A549 (cell line): ENCODE measurements around the gene SEC11A. TPM values are rescaled to one million over a fixed set of nuclear protein-coding genes. Genes with fewer than 3 reads are reported as not detected.

Experiments
- ATAC-seq, 2 experiments: fragments of 200-7000 bp in 1 of 2; fragments of >200 bp in 1 of 2; cut with Nextera tagmentation in 1 of 2; cut with Tn5 transposase in 1 of 2; 3 replicates each; pipeline versions ENCODE4 v1.8.0 to v1.9.1; 2018 to 2020; ENCODE audit warnings: mild to moderate bottlenecking in 1 of 2, moderate library complexity in 1 of 2
- CTCF ChIA-PET: fragments of 300-600 bp; sonication (Branson Sonifier 250); formaldehyde crosslinking; extraction: SDS; loops from one replicate; lab custom pipeline; 2021; ENCODE audit warnings: antibody characterized with exemption, inconsistent platforms; lab: Yijun Ruan, JAX
- POLR2A ChIA-PET: fragments of 350-600 bp; formaldehyde crosslinking; extraction: SDS; loops from one replicate; lab custom pipeline; 2021; ENCODE audit warnings: antibody characterized with exemption, inconsistent platforms; lab: Yijun Ruan, JAX
- DNase-seq, 2 experiments: peaks; one replicate each; pipeline versions ENCODE4 v3.0.0 to v3.0.0-alpha.2; 2011 to 2016; ENCODE audit warnings: low read depth in 1 of 2, low spot score in 1 of 2
- FAIRE-seq: peaks from 2 replicates; lab custom pipeline; 2011; peaks lifted over from hg19 to GRCh38; lab: Jason Lieb, UNC
- H3K27ac ChIP-seq, 2 experiments: fragments of >200 bp; sonication (Bioruptor Twin); formaldehyde crosslinking; 3 replicates each; pipeline ENCODE4 v1.5.1; 2016 to 2017
- H3K4me1 ChIP-seq: fragments of >200 bp; sonication (Bioruptor Twin); formaldehyde crosslinking; 3 replicates; pipeline ENCODE4 v1.6.1; 2016
- H3K4me2 ChIP-seq: fragments of >200 bp; sonication (Bioruptor Twin); formaldehyde crosslinking; 3 replicates; pipeline ENCODE4 v1.6.1; 2016
- H3K4me3 ChIP-seq: fragments of >200 bp; sonication (Bioruptor Twin); formaldehyde crosslinking; 3 replicates; pipeline ENCODE4 v1.5.1; 2016
- H3K9me3 ChIP-seq: fragments of >200 bp; sonication (Bioruptor Twin); formaldehyde crosslinking; 3 replicates; pipeline ENCODE4 v1.6.1; 2016
- BCL3 ChIP-seq: fragments of >200 bp; sonication (Bioruptor Twin); formaldehyde crosslinking; IDR thresholded peaks from 3 replicates; pipeline ENCODE4 v1.6.1; 2016
- CBX2 ChIP-seq: fragments of 200-600 bp; sonication (generic); IDR thresholded peaks from 2 replicates; pipeline ENCODE4 v1.6.1; 2016; ENCODE audit warnings: low read depth, mild to moderate bottlenecking, borderline replicate concordance
- CBX8 ChIP-seq: fragments of 200-600 bp; sonication (generic); IDR thresholded peaks from 2 replicates; pipeline ENCODE4 v1.6.1; 2016
- CHD2 ChIP-seq: fragments of 150-350 bp; IDR thresholded peaks from 2 replicates; pipeline ENCODE4 v1.6.1; 2014; ENCODE audit warnings: low read length; ENCODE audit not compliant: partially characterized antibody
- CTCF ChIP-seq: fragments of >200 bp; sonication (Bioruptor Twin); formaldehyde crosslinking; IDR thresholded peaks from 3 replicates; pipeline ENCODE4 v1.5.1; 2016
- E2F6 ChIP-seq: IDR thresholded peaks from 2 replicates; pipeline ENCODE4 v1.6.1; 2012; ENCODE audit warnings: low read depth, borderline replicate concordance
- EHF ChIP-seq: fragments of 250-450 bp; sonication (Bioruptor Pico); IDR thresholded peaks from 2 replicates; pipeline ENCODE4 v1.5.0; 2020; ENCODE audit warnings: mild to moderate bottlenecking
- EHMT2 ChIP-seq: fragments of 200-600 bp; sonication (generic); IDR thresholded peaks from 2 replicates; pipeline ENCODE4 v1.6.1; 2016; ENCODE audit warnings: antibody characterized with exemption, low read depth, mild to moderate bottlenecking, moderate library complexity
- ELK1 ChIP-seq: fragments of 150-350 bp; IDR thresholded peaks from 2 replicates; pipeline ENCODE4 v1.6.1; 2014; ENCODE audit warnings: low read depth, mild to moderate bottlenecking, low read length
- EP300 ChIP-seq, 2 experiments: fragments of >200 bp; sonication (Bioruptor Twin); formaldehyde crosslinking; IDR thresholded peaks; 2 replicates in 1 of 2; 3 replicates in 1 of 2; pipeline ENCODE4 v1.6.1; 2016 to 2017
- FOSB ChIP-seq: fragments of 250-450 bp; sonication (Bioruptor Pico); IDR thresholded peaks from 2 replicates; pipeline ENCODE4 v1.5.0; 2020; ENCODE audit warnings: mild to moderate bottlenecking, moderate library complexity
- FOXS1 ChIP-seq: fragments of 250-450 bp; sonication (Bioruptor Pico); IDR thresholded peaks from 2 replicates; pipeline ENCODE4 v1.5.0; 2020; ENCODE audit warnings: mild to moderate bottlenecking, moderate library complexity
- GATA3 ChIP-seq: IDR thresholded peaks from 2 replicates; pipeline ENCODE4 v1.6.1; 2012; ENCODE audit warnings: borderline replicate concordance
- HEYL ChIP-seq: fragments of 250-450 bp; sonication (Bioruptor Pico); IDR thresholded peaks from 2 replicates; pipeline ENCODE4 v1.8.0; 2021; ENCODE audit warnings: mild to moderate bottlenecking, moderate library complexity
- HMGXB4 ChIP-seq: fragments of 250-450 bp; sonication (Bioruptor Pico); IDR thresholded peaks from 2 replicates; pipeline ENCODE4 v1.5.0; 2021; ENCODE audit warnings: mild to moderate bottlenecking, moderate library complexity, borderline replicate concordance
- HOXB5 ChIP-seq: fragments of 250-450 bp; sonication (Bioruptor Pico); IDR thresholded peaks from 2 replicates; pipeline ENCODE4 v1.5.0; 2020; ENCODE audit warnings: mild to moderate bottlenecking, moderate library complexity
- KDM5A ChIP-seq: fragments of 200-600 bp; sonication (generic); IDR thresholded peaks from 2 replicates; pipeline ENCODE4 v1.6.1; 2016; ENCODE audit warnings: antibody characterized with exemption, mild to moderate bottlenecking
- MAX ChIP-seq: IDR thresholded peaks from 2 replicates; pipeline ENCODE4 v1.6.1; 2012
- MYC ChIP-seq: IDR thresholded peaks from 2 replicates; pipeline ENCODE4 v1.6.1; 2012; ENCODE audit warnings: mild to moderate bottlenecking, inconsistent platforms, low read length, improper control_type of control experiment, borderline replicate concordance
- PHF8 ChIP-seq: fragments of 200-600 bp; sonication (generic); IDR thresholded peaks from 2 replicates; pipeline ENCODE4 v1.6.1; 2016; ENCODE audit warnings: low read depth, mild to moderate bottlenecking, antibody characterized with exemption, moderate library complexity, borderline replicate concordance
- POLR2A ChIP-seq: IDR thresholded peaks from 2 replicates; pipeline ENCODE4 v1.6.1; 2012; ENCODE audit warnings: mild to moderate bottlenecking, low read length
- RCOR1 ChIP-seq: fragments of 150-350 bp; IDR thresholded peaks from 2 replicates; pipeline ENCODE4 v1.6.1; 2014; ENCODE audit warnings: antibody characterized with exemption, low read length, low read depth
- RFX5 ChIP-seq: fragments of 450-650 bp; IDR thresholded peaks from 2 replicates; pipeline ENCODE4 v1.7.1; 2014; ENCODE audit warnings: antibody characterized with exemption, mild to moderate bottlenecking, moderate library complexity
- RNF2 ChIP-seq: fragments of 200-600 bp; sonication (generic); IDR thresholded peaks from 2 replicates; pipeline ENCODE4 v1.6.1; 2016; ENCODE audit warnings: low read depth, mild to moderate bottlenecking, antibody characterized with exemption, moderate library complexity, borderline replicate concordance
- SMC3 ChIP-seq: fragments of >200 bp; sonication (Bioruptor Twin); formaldehyde crosslinking; IDR thresholded peaks from 3 replicates; pipeline ENCODE4 v1.6.1; 2018; ENCODE audit warnings: inconsistent platforms
- TP53 ChIP-seq: fragments of 250-450 bp; sonication (Bioruptor Pico); IDR thresholded peaks from 2 replicates; pipeline ENCODE4 v1.5.0; 2021; ENCODE audit warnings: mild to moderate bottlenecking, moderate library complexity
- ZFP36 ChIP-seq: fragments of 450-650 bp; IDR thresholded peaks from 2 replicates; pipeline ENCODE4 v1.6.1; 2014; ENCODE audit warnings: borderline replicate concordance; ENCODE audit not compliant: partially characterized antibody
- ZSCAN20 ChIP-seq: fragments of 250-450 bp; sonication (Bioruptor Pico); IDR thresholded peaks from 2 replicates; pipeline ENCODE4 v1.8.0; 2022; ENCODE audit warnings: mild to moderate bottlenecking, moderate library complexity
- WGBS: methylation state at CpG from one replicate; pipeline ENCODE4 v1.1.6; 2017; ENCODE audit errors: missing lambda C conversion rate; 5-methylcytosine and 5-hydroxymethylcytosine counted together
- polyA plus RNA-seq, 4 experiments: library from polyadenylated mRNA; depleted of rRNA in 3 of 4; stranded (reverse); fragments of >200 nt; fragmentation: RNase III in 1 of 4; extraction: RNeasy Plus Mini Kit Qiagen cat#74134 plus additional on column Dnase treatment in 1 of 4; gene quantifications; 2 replicates in 3 of 4; 3 replicates in 1 of 4; pipeline ENCODE4 v1.2.3, GENCODE V29; 2011 to 2017

SEC11A gene
- polyA plus RNA-seq, 2 of the 4 experiments (the other 2 are of a cell fraction), result 380 to 490 TPM

GRCh38 chr15:84658080-84658787 is 57.7 kb downstream of the SEC11A start, which contains the start of gene NMB (continued):
- TF ChIP-seq BCL3, result peak; percentile 33; the same call in 2 of the 3 replicates
- TF ChIP-seq CTCF, result peak; percentile 83
- TF ChIP-seq ZFP36, result no peak
- peak; percentile 80; the same call in 1 of the 2 replicates for TF ChIP-seq MYC
- TF ChIP-seq HEYL (CRISPR knock-in tag), result no peak
- TF ChIP-seq SMC3, result peak; percentile 81
- TF ChIP-seq HMGXB4 (CRISPR knock-in tag), result peak; percentile 61; the same call in 1 of the 2 replicates
- peak; percentile 28; the same call in 1 of the 2 replicates for TF ChIP-seq KDM5A
- TF ChIP-seq CHD2, result peak; percentile 77
- peak; percentile 26 for TF ChIP-seq POLR2A
- peak; percentile 48; the same call in 1 of the 2 replicates for TF ChIP-seq PHF8
- TF ChIP-seq TP53 (CRISPR knock-in tag), result no peak; the same call in 1 of the 2 replicates
- no peak for TF ChIP-seq EP300 (IDR thresholded peaks at IDR 0.05)
- peak; percentile 62; the same call in 1 of the 2 replicates for TF ChIP-seq E2F6

- Histone ChIP-seq H3K4me3 (peak overlapping the region; percentile 47), H3K4me1 (peaks cover 34% of the 10 kb centered on the region), H3K4me2 (peak overlapping the region; percentile 79), H3K9me3 (no peaks in the 10 kb centered on the region), H3K27ac (peak overlapping the region; percentile 83 to 88)
- no peak for FAIRE-seq
- 59% methylated on average over 12 of the region's 17 CpGs for WGBS
- ATAC-seq, result 0 out of 6 replicates have a peak, but pooled peaks of 1 of the 2 experiments have one; percentile 0
- DNase-seq, result no peak
- POLR2A ChIA-PET, result interaction anchor here (1.6 to 2.2 kb wide), 3 partner anchors 26 to 78 kb away, joined by 3 to 27 read pairs (median 19); partner anchors contain the start of gene SEC11A
- TF ChIP-seq RFX5, result no peak
- no peak for TF ChIP-seq PHF8
- TF ChIP-seq BCL3, result no peak
- no peak for TF ChIP-seq ZSCAN20 (CRISPR knock-in tag)
- TF ChIP-seq FOXS1 (CRISPR knock-in tag), result no peak
- TF ChIP-seq RNF2, result no peak
- TF ChIP-seq TP53 (CRISPR knock-in tag), result no peak
- no peak for TF ChIP-seq FOSB (CRISPR knock-in tag)
- no peak for TF ChIP-seq HOXB5 (CRISPR knock-in tag)
- no peak for TF ChIP-seq SMC3
- TF ChIP-seq CBX2, result no peak
- no peak for TF ChIP-seq MAX
- no peak for TF ChIP-seq EHF
- TF ChIP-seq GATA3, result no peak
- TF ChIP-seq ELK1, result no peak
- TF ChIP-seq POLR2A, result no peak
- no peak for TF ChIP-seq RCOR1
- TF ChIP-seq CBX8, result no peak
- no peak for TF ChIP-seq CHD2
- no peak for TF ChIP-seq EHMT2
- CTCF ChIA-PET, result interaction anchor here (0.6 to 8.6 kb wide), 17 partner anchors 9 to 517 kb away, joined by 3 to 85 read pairs (median 4); partner anchors contain the start of gene SEC11A
Measured at GRCh38 chr15:84657748-84658079, 58.2 kb downstream of the SEC11A start.
